NCI-H82 treated with DMSO at 0.1 percent for 48 hours (cell line): Measurements from ENCODE around the gene ALOX5AP.

Experiments used
- DNase-seq: peaks from one replicate; lab custom pipeline; 2025; ENCODE audit not compliant: unreplicated experiment; lab: John Stamatoyannopoulos, UW

Gene ALOX5AP

GRCh38 chr13:30735025-30735871, at the start of gene ALOX5AP:
TSS of gene ALOX5AP (plus strand) at chr13:30735543. CDS start at chr13:30735606, 63 bp downstream.
- DNase-seq, result no peak

GRCh38 chr13:30685987-30686386, 49.4 kb upstream of the ALOX5AP start:
- no peak for DNase-seq

GRCh38 chr13:30687601-30688000, 47.7 kb upstream of the ALOX5AP start:
- DNase-seq, result no peak

GRCh38 chr13:30689752-30690151, 45.6 kb upstream of the ALOX5AP start:
- DNase-seq, result no peak

- no peak for DNase-seq
These were observed 44.8 kb upstream of the ALOX5AP start for GRCh38 chr13:30690282-30691188.

- DNase-seq, result no peak
These were observed 43.2 kb upstream of the ALOX5AP start for GRCh38 chr13:30692113-30692512.

- DNase-seq, result no peak
These were observed 38.8 kb upstream of the ALOX5AP start for GRCh38 chr13:30696278-30697176.

- DNase-seq, result no peak
These were observed 38.0 kb upstream of the ALOX5AP start for GRCh38 chr13:30697177-30697953.

GRCh38 chr13:30697996-30698401, 37.3 kb upstream of the ALOX5AP start:
- DNase-seq, result no peak

GRCh38 chr13:30698488-30699005, 36.8 kb upstream of the ALOX5AP start:
- no peak for DNase-seq

- DNase-seq, result no peak
These were observed 35.0 kb upstream of the ALOX5AP start for GRCh38 chr13:30700364-30700763.

GRCh38 chr13:30702006-30702405, 33.3 kb upstream of the ALOX5AP start:
- no peak for DNase-seq

GRCh38 chr13:30704596-30704995, 30.7 kb upstream of the ALOX5AP start:
- no peak for DNase-seq

- DNase-seq, result no peak
These were observed 29.7 kb upstream of the ALOX5AP start for GRCh38 chr13:30705680-30706079.

GRCh38 chr13:30708541-30708940, 26.8 kb upstream of the ALOX5AP start:
- DNase-seq, result no peak

- DNase-seq, result no peak
These were observed 24.9 kb upstream of the ALOX5AP start for GRCh38 chr13:30710442-30710841.

- DNase-seq, result no peak
These were observed 24.0 kb upstream of the ALOX5AP start for GRCh38 chr13:30711375-30711774.

- DNase-seq, result no peak
These were observed 23.5 kb upstream of the ALOX5AP start for GRCh38 chr13:30711837-30712236.

- no peak for DNase-seq
These were observed 22.5 kb upstream of the ALOX5AP start for GRCh38 chr13:30712536-30713532.
